Progenitor cell of endocrine pancreas (in vitro differentiated cells): ENCODE measurements around the gene FPGS. TPM values are rescaled to one million over a fixed set of nuclear protein-coding genes. Genes with fewer than 3 reads are reported as not detected.
A peak's percentile ranks its signal among the peaks of the same experiment; 100 is the strongest.

Experiments used
- DNase-seq: peaks from one replicate; pipeline ENCODE4 v3.0.0; 2021; ENCODE audit warnings: low spot score; ENCODE audit not compliant: unreplicated experiment
- H3K27ac Mint-ChIP-seq: 2 replicates; pipeline ENCODE4 v1.8.0; 2021; ENCODE audit warnings: mild to moderate bottlenecking, moderate library complexity, mixed read lengths
- H3K27me3 Mint-ChIP-seq: 2 replicates; pipeline ENCODE4 v1.8.0; 2021; ENCODE audit warnings: mixed read lengths
- H3K36me3 Mint-ChIP-seq: 2 replicates; pipeline ENCODE4 v1.8.0; 2022; ENCODE audit warnings: mixed read lengths; ENCODE audit not compliant: insufficient read depth
- H3K4me1 Mint-ChIP-seq: 2 replicates; pipeline ENCODE4 v1.8.0; 2021; ENCODE audit warnings: low read depth, mixed read lengths
- H3K4me3 Mint-ChIP-seq: 2 replicates; pipeline ENCODE4 v1.8.0; 2021; ENCODE audit warnings: low read depth, mild to moderate bottlenecking, moderate library complexity, mixed read lengths
- H3K9me3 Mint-ChIP-seq: 2 replicates; pipeline ENCODE4 v1.8.0; 2021; ENCODE audit warnings: low read depth, mixed read lengths
- total RNA-seq: library from RNA; stranded (reverse); gene quantifications from 2 replicates; pipeline ENCODE4 v1.2.1, GENCODE V29; 2021
- TF ChIP-seq, protein P1 (sequence below): fragments of 200-600 bp; sonication (generic); IDR thresholded peaks from one replicate; pipeline ENCODE4 v1.5.0; 2021; ENCODE audit warnings: antibody characterized with exemption, mild to moderate bottlenecking; ENCODE audit not compliant: unreplicated experiment

The FPGS gene
- total RNA-seq, 1 donor from 2014 or later: 75.0 TPM

DNA sequence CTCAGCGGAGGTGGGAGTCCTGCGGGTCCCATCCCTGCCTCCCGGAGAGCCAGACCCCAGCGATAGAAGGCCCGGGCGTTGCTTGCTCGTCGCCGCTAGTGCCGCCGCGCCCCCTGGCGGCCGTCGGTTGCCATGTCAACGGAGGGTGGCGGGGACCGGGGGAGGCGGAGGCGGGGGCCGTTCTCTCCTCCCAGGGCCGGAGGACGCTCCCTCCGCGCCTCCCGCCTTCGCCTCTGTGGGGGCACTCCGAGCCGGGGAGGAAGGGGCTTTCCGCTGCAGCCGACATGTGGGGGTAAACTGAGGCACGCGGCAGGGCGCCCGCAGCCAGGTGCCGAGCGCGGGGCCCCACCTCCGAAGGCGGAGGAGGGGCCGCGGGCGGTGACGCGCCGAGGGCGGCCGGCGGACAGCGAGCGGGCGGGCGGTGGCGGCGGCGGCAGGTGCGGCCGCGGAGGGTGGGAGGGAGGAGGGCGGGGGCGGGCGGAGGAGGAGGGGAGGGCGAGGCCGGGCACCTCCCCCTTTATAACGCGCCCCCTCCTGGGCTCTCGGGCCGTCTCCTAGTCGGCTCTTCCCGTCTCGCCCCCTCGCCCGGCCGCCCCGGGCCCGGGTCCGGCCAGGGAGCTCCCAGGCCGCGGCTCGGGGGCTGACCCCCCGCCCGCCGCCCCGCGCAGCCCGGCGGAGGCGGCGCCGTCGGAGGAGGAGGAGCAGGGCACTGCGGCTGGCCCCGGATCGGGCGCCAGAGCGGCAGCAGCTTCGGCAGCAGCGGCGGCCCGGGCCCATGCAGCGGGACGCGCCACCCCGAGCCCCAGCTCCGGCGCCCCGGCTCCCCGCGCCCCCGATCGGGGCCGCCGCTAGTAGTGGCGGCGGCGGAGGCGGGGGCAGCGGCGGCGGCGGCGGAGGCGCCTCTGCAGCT is 17.4 kb upstream of the FPGS start:
- H3K27ac Mint-ChIP-seq: peak overlapping the region; percentile 82
- H3K4me1 Mint-ChIP-seq: peaks cover 6% of the 10 kb centered on the region
- H3K36me3 Mint-ChIP-seq: peaks cover 14% of the 10 kb centered on the region
- peak; percentile 90 for DNase-seq
- no peaks in the 10 kb centered on the region for H3K9me3 Mint-ChIP-seq
- H3K27me3 Mint-ChIP-seq: no peaks in the 10 kb centered on the region
- H3K4me3 Mint-ChIP-seq: peak overlapping the region; percentile 88
- TF ChIP-seq, protein P1, sequence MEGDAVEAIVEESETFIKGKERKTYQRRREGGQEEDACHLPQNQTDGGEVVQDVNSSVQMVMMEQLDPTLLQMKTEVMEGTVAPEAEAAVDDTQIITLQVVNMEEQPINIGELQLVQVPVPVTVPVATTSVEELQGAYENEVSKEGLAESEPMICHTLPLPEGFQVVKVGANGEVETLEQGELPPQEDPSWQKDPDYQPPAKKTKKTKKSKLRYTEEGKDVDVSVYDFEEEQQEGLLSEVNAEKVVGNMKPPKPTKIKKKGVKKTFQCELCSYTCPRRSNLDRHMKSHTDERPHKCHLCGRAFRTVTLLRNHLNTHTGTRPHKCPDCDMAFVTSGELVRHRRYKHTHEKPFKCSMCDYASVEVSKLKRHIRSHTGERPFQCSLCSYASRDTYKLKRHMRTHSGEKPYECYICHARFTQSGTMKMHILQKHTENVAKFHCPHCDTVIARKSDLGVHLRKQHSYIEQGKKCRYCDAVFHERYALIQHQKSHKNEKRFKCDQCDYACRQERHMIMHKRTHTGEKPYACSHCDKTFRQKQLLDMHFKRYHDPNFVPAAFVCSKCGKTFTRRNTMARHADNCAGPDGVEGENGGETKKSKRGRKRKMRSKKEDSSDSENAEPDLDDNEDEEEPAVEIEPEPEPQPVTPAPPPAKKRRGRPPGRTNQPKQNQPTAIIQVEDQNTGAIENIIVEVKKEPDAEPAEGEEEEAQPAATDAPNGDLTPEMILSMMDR: peak; percentile 91

DNA sequence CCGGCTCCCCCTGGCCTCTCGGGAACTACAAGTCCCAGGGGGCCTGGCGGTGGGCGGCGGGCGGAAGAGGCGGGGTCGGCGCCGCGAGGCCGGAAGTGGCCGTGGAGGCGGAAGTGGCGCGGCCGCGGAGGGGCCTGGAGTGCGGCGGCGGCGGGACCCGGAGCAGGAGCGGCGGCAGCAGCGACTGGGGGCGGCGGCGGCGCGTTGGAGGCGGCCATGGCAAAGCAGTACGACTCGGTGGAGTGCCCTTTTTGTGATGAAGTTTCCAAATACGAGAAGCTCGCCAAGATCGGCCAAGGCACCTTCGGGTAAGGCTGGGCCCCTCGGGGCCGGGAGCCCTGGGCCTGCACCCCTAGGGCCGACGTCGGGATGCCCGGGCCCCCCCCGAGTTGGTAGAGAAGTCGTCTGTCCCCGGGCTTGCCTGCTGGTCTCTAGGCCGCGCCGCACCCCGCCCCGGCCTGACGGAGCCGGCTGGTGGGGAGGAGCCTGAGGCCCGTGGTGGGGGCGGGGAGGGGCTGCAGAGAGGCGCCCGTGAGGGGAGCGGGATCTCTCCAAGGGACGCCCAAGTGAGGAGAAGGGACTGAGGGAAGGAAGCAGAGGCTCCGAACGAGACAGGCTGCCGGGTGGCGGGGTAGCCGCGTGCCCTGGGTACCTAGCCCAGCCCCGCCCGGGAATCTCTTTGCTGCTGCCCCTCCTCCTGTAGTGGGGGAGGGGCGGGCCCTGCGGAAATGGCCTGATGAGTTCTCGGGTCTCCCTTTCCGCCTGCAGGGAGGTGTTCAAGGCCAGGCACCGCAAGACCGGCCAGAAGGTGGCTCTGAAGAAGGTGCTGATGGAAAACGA is 16.5 kb upstream of the FPGS start, which contains the start of gene CDK9:
Gene CDK9, plus strand, starts transcription at position 102 of the 840 bp plus-strand sequence. Its CDS starts 115 bp downstream, at position 217.
- Mint-ChIP-seq H3K9me3 (no peaks in the 10 kb centered on the region), H3K4me3 (peak within 1 kb of the TSS; percentile 88), H3K4me1 (peaks cover 6% of the 10 kb centered on the region), H3K27ac (peak within 1 kb of the TSS; percentile 90), H3K36me3 (peaks cover 17% of the 10 kb centered on the region), H3K27me3 (no peaks in the 10 kb centered on the region)
- DNase-seq: peak; percentile 88
- TF ChIP-seq, protein P1: no peak

DNA sequence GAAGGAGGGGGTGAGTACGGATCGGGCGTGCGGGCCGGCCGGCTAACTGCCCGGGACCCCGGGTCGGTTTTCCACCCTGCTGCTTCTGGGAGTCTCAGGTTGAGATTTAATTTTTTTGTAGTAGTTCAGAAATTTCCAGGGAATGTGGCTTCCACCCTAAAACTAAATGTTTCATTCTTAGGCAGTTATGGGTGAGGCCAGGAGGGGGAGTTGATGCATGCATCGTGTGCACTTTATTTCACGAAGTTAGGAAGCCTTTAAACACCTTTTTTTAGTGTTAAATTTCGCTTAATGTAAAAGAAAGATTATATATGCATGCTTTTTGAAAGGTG is 15.9 kb upstream of the FPGS start:
- DNase-seq: no peak
- peak overlapping the region; percentile 90 for H3K27ac Mint-ChIP-seq

DNA sequence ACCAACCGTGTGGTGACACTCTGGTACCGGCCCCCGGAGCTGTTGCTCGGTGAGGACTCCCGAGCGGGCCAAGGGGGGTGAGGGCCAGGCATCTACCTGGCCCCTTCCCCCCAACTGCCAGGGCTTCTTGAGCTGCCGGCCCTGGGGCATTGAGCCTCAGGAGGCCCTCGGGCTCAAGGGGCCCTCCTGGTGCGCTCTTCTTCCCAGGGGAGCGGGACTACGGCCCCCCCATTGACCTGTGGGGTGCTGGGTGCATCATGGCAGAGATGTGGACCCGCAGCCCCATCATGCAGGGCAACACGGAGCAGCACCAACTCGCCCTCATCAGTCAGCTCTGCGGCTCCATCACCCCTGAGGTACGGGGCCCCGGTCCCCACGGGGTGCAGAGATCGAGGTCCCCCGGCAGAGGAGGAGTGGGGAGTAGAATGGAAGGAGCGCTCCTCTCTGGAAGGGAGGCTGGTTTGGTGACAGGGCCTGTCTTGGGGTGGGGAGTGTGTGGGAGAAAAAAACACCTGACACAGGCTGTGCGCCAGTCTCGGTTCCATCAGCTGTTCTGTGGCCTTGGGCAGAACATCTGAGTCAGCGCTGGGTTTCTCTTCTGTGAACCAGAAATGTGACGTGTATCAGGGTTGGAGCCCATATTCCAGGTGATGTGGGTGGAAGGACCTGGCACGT is 14.2 kb upstream of the FPGS start:
- Mint-ChIP-seq H3K4me3 (no peak overlapping the region), H3K27ac (no peak overlapping the region), H3K9me3 (no peaks in the 10 kb centered on the region), H3K27me3 (no peaks in the 10 kb centered on the region), H3K36me3 (peaks cover 21% of the 10 kb centered on the region), H3K4me1 (peaks cover 7% of the 10 kb centered on the region)
- DNase-seq: no peak
- TF ChIP-seq, protein P1: no peak

More for the DNA sequence above, 15.9 kb upstream of the FPGS start:
- peaks cover 18% of the 10 kb centered on the region for H3K36me3 Mint-ChIP-seq
- H3K4me3 Mint-ChIP-seq: peak overlapping the region; percentile 88
- H3K9me3 Mint-ChIP-seq: no peaks in the 10 kb centered on the region
- H3K27me3 Mint-ChIP-seq: no peaks in the 10 kb centered on the region
- H3K4me1 Mint-ChIP-seq: peaks cover 6% of the 10 kb centered on the region
- TF ChIP-seq, protein P1: peak; percentile 43

DNA sequence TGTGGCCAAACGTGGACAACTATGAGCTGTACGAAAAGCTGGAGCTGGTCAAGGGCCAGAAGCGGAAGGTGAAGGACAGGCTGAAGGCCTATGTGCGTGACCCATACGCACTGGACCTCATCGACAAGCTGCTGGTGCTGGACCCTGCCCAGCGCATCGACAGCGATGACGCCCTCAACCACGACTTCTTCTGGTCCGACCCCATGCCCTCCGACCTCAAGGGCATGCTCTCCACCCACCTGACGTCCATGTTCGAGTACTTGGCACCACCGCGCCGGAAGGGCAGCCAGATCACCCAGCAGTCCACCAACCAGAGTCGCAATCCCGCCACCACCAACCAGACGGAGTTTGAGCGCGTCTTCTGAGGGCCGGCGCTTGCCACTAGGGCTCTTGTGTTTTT is 13.5 kb upstream of the FPGS start:
- no peaks in the 10 kb centered on the region for H3K27me3 Mint-ChIP-seq
- TF ChIP-seq, protein P1: no peak
- H3K9me3 Mint-ChIP-seq: no peaks in the 10 kb centered on the region
- no peak overlapping the region for H3K4me3 Mint-ChIP-seq
- DNase-seq: no peak
- no peak overlapping the region for H3K27ac Mint-ChIP-seq
- peaks cover 21% of the 10 kb centered on the region for H3K36me3 Mint-ChIP-seq
- H3K4me1 Mint-ChIP-seq: peaks cover 7% of the 10 kb centered on the region
